Gastroesophageal sphincter (tissue), 4 donors: ENCODE measurements around the gene TPRG1L. TPM values are rescaled to one million over a fixed set of nuclear protein-coding genes. Genes with fewer than 3 reads are reported as not detected.
A peak's percentile ranks its signal among the peaks of the same experiment; 100 is the strongest.

Experiments
- ATAC-seq: fragments of 150-250 bp; one replicate; pipeline ENCODE4 v1.9.1; 2016; ENCODE audit warnings: mild to moderate bottlenecking, moderate library complexity
- H3K27ac ChIP-seq, 4 donors: fragments of 200-600 bp; sonication (generic) in 3 of 4; 1 replicate in 3 of 4; 2 replicates in 1 of 4; pipeline ENCODE4 v1.5.1; 2016 to 2019
- H3K27me3 ChIP-seq: fragments of 200-600 bp; sonication (generic); one replicate; pipeline ENCODE4 v1.5.1; 2019
- H3K36me3 ChIP-seq, 2 donors: fragments of 200-600 bp; sonication (generic); one replicate each; pipeline ENCODE4 v1.5.1; 2019; ENCODE audit warnings: control low read depth in 1 of 2
- H3K4me1 ChIP-seq, 3 donors: fragments of 200-600 bp; sonication (generic); 1 replicate in 2 of 3; 2 replicates in 1 of 3; pipeline ENCODE4 v1.5.1; 2016 to 2019; ENCODE audit warnings: control low read depth in 2 of 3
- H3K4me3 ChIP-seq, 2 donors: fragments of 200-600 bp; sonication (generic); one replicate each; pipeline ENCODE4 v1.5.1; 2019; ENCODE audit warnings: mild to moderate bottlenecking in 1 of 2, moderate library complexity in 1 of 2
- H3K9me3 ChIP-seq, 3 donors: fragments of 200-600 bp; sonication (generic); one replicate each; pipeline ENCODE4 v1.5.1; 2017 to 2019; ENCODE audit warnings: control low read depth in 2 of 3
- CTCF ChIP-seq, 4 experiments: fragments of 200-600 bp in 2 of 4; fragments of 450-650 bp in 2 of 4; sonication (generic) in 1 of 4; IDR thresholded peaks; one replicate each; pipeline ENCODE4 v1.5.1; 2017 to 2019; ENCODE audit warnings: antibody characterized with exemption in 4 of 4, mild to moderate bottlenecking in 2 of 4, moderate library complexity in 2 of 4
- EP300 ChIP-seq: sonication (generic); formaldehyde crosslinking; IDR thresholded peaks from one replicate; pipeline ENCODE4 v1.6.1; 2017; ENCODE audit warnings: antibody characterized with exemption, mild to moderate bottlenecking
- POLR2A ChIP-seq, 2 donors: fragments of 450-650 bp; IDR thresholded peaks; one replicate each; pipeline ENCODE4 v1.6.1; 2017; ENCODE audit warnings: antibody characterized with exemption in 2 of 2, mild to moderate bottlenecking in 2 of 2, moderate library complexity in 1 of 2
- POLR2AphosphoS5 ChIP-seq: sonication (generic); formaldehyde crosslinking; IDR thresholded peaks from one replicate; pipeline ENCODE4 v1.6.1; 2017; ENCODE audit warnings: antibody characterized with exemption
- WGBS, 2 donors: methylation state at CpG; one replicate each; pipeline ENCODE4 v1.1.5; 2018; ENCODE audit warnings: low coverage in 1 of 2; 5-methylcytosine and 5-hydroxymethylcytosine counted together
- total RNA-seq, 4 donors: library from RNA; depleted of rRNA; stranded (reverse); fragments of >200 nt; gene quantifications; one replicate each; pipeline ENCODE4 v1.1.0, GENCODE V29; 2016

Gene TPRG1L
- total RNA-seq, 4 donors from 2014 or later: 38.2 to 52.1 (median 46.6) TPM

DNA sequence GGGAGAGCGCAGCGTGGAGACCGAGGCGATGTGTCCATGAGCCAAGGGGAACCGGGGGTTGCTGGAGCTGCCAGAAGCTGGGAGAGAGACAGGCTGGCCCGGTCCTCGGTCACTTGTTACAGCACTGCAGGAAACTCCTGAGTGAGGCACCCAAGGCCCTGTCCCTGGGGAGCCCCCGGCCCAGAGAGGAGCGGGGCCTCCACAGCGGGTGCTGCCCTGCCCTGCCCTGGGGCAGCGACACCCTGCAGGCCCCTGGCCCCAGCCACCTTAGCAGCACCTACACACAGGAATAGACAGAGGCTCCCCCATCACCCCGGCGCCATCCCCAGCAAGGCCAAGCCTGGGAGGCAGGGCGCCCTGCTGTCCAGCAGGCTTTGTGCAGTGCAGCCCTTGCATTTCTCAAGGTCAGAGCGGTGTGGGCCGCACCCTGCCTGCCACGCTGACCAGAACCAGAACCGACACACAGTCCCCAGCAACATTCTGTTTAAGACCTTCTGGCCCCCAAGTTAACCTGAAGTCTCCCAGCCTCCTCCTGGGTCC is 6.9 kb upstream of the TPRG1L start:
- no peaks in the 10 kb centered on the region for H3K36me3 ChIP-seq
- H3K4me1 ChIP-seq: peaks cover 0 to 32% (median 4%) of the 10 kb centered on the region in 3 donors
- H3K27me3 ChIP-seq: peaks cover 30% of the 10 kb centered on the region
- ATAC-seq: no peak
- WGBS, 2 donors: 87% methylated on average over 9 of the region's 18 CpGs; no CpG with 5 or more reads in 1 of the 2 donors
- H3K27ac ChIP-seq: no peak overlapping the region
- no peak overlapping the region for H3K4me3 ChIP-seq
- H3K9me3 ChIP-seq: no peaks in the 10 kb centered on the region
- TF ChIP-seq POLR2A (IDR thresholded peaks at IDR 0.05) (no peak), CTCF (IDR thresholded peaks at IDR 0.05) (no peak), POLR2AphosphoS5 (no peak), EP300 (no peak)

- H3K4me1 ChIP-seq: peaks cover 0 to 38% (median 10%) of the 10 kb centered on the region in 3 donors
- ATAC-seq: no peak
- peaks cover 24% of the 10 kb centered on the region for H3K27me3 ChIP-seq
- TF ChIP-seq POLR2A (IDR thresholded peaks at IDR 0.05): no peak
- TF ChIP-seq CTCF (IDR thresholded peaks at IDR 0.05): no peak
- no peak for TF ChIP-seq POLR2AphosphoS5
- TF ChIP-seq EP300: no peak
- 88 to 100% methylated on average over 2 to 3 of the region's 9 CpGs for WGBS, 2 donors
- no peak overlapping the region for H3K27ac ChIP-seq
- H3K36me3 ChIP-seq: no peaks in the 10 kb centered on the region
- H3K4me3 ChIP-seq: no peak overlapping the region
- no peaks in the 10 kb centered on the region for H3K9me3 ChIP-seq
Measured at GRCh38 chr1:3618531-3618880, 6.3 kb upstream of the TPRG1L start.

GRCh38 chr1:3618881-3619671 is 5.7 kb upstream of the TPRG1L start:
- H3K27me3 ChIP-seq: peaks cover 18% of the 10 kb centered on the region
- no peaks in the 10 kb centered on the region for H3K36me3 ChIP-seq
- WGBS, 2 donors: 0% methylated on average over 5 of the region's 21 CpGs; no CpG with 5 or more reads in 1 of the 2 donors
- H3K9me3 ChIP-seq: no peaks in the 10 kb centered on the region
- H3K27ac ChIP-seq: no peak overlapping the region
- ATAC-seq: peak; percentile 77
- H3K4me3 ChIP-seq: no peak overlapping the region
- peak in 3 of 4 experiments; percentile 77 to 89 (median 78) for TF ChIP-seq CTCF (IDR thresholded peaks at IDR 0.05)
- TF ChIP-seq POLR2AphosphoS5: no peak
- no peak for TF ChIP-seq POLR2A (IDR thresholded peaks at IDR 0.05)
- no peak for TF ChIP-seq EP300
- peaks cover 0 to 44% (median 16%) of the 10 kb centered on the region in 3 donors for H3K4me1 ChIP-seq

DNA sequence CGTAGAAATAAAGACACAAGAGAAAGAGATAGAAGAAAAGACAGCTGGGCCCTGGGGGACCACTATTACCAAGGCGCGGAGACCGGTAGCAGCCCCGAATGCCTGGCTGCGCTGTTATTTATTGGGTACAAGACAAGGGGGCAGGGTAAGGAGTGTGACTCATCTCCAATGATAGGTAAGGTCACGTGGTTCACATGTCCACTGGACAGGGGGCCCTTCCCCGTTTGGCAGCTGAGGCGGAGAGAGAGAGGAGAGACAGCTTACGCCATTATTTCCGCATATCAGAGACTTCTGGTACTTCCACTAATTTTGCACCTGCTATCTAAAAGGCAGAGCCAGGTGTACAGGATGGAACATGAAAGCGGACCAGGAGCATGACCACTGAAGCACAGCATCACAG is 4.1 kb upstream of the TPRG1L start:
- Histone ChIP-seq H3K4me3 (no peak overlapping the region), H3K9me3 (no peaks in the 10 kb centered on the region), H3K27me3 (peaks cover 6% of the 10 kb centered on the region), H3K4me1 (peaks cover 0 to 49% (median 16%) of the 10 kb centered on the region in 3 donors), H3K27ac (no peak overlapping the region), H3K36me3 (no peaks in the 10 kb centered on the region)
- 84 to 90% methylated on average over 2 to 11 of the region's 12 CpGs for WGBS, 2 donors
- no peak for ATAC-seq
- TF ChIP-seq CTCF (IDR thresholded peaks at IDR 0.05) (no peak), EP300 (no peak), POLR2AphosphoS5 (no peak), POLR2A (IDR thresholded peaks at IDR 0.05) (no peak)
